NB4 (cell line): ENCODE results near the gene DYTN.

Experiments
- MYC ChIP-seq: IDR thresholded peaks from 2 replicates; pipeline ENCODE4 v1.6.1; 2011; ENCODE audit warnings: low read depth, low read length
- POLR2A ChIP-seq: IDR thresholded peaks from 2 replicates; pipeline ENCODE4 v1.6.1; 2011; ENCODE audit warnings: mild to moderate bottlenecking; ENCODE audit not compliant: insufficient read length; ENCODE audit errors: extremely low read depth
- TF ChIP-seq, protein P1 (sequence below): IDR thresholded peaks from one replicate; pipeline ENCODE4 v1.5.1; 2012; ENCODE audit warnings: low read depth, low read length

DNA sequence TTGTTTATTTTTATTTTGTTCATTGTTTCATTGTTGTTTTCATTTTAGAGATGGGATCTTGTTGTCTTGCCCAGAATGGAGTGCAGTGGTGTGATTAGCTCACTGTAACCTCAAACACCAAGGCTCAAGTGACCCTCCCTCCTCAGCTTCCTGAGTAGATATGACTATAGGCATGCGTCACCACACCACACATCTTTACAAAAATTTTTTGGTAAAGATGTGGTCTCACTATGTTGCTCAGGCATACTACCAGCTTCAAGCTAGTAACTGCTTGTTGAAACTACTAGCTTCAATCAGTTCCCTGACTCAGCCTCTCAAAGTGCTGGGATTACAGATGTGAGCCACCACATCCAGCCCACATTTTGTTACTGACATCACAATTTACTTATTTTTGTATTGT lies 61.1 kb downstream of the DYTN start:
- TF ChIP-seq, protein P1, sequence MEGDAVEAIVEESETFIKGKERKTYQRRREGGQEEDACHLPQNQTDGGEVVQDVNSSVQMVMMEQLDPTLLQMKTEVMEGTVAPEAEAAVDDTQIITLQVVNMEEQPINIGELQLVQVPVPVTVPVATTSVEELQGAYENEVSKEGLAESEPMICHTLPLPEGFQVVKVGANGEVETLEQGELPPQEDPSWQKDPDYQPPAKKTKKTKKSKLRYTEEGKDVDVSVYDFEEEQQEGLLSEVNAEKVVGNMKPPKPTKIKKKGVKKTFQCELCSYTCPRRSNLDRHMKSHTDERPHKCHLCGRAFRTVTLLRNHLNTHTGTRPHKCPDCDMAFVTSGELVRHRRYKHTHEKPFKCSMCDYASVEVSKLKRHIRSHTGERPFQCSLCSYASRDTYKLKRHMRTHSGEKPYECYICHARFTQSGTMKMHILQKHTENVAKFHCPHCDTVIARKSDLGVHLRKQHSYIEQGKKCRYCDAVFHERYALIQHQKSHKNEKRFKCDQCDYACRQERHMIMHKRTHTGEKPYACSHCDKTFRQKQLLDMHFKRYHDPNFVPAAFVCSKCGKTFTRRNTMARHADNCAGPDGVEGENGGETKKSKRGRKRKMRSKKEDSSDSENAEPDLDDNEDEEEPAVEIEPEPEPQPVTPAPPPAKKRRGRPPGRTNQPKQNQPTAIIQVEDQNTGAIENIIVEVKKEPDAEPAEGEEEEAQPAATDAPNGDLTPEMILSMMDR: no peak
- no peak for TF ChIP-seq POLR2A
- no peak for TF ChIP-seq MYC
